Panc1 (cell line): Measurements from ENCODE around the gene KHDRBS2. TPM values are rescaled to one million over a fixed set of nuclear protein-coding genes. Genes with fewer than 3 reads are reported as not detected.

Experiments
- ATAC-seq: fragments of 200-7000 bp; cut with Tn5 transposase; 2 replicates; pipeline ENCODE4 v1.9.1; 2020; ENCODE audit warnings: mild to moderate bottlenecking, moderate library complexity
- BruUV-seq: library from RNA; stranded (reverse); fragments of 400-500 nt; replicated peaks from 2 replicates; lab custom pipeline; 2021; lab: Mats Ljungman, UMichigan
- CTCF ChIA-PET: fragments of 300-600 bp; sonication (Branson Sonifier 250); formaldehyde crosslinking; loops from one replicate; lab custom pipeline; 2022; ENCODE audit warnings: antibody characterized with exemption; lab: Charles Lee
- POLR2A ChIA-PET: fragments of 300-600 bp; sonication (Branson Sonifier 250); formaldehyde crosslinking; loops from one replicate; lab custom pipeline; 2022; ENCODE audit warnings: antibody characterized with exemption; lab: Charles Lee
- DNase-seq: peaks from one replicate; pipeline ENCODE4 v3.0.0-alpha.2; 2010; ENCODE audit warnings: low read depth, low spot score
- H3K27ac ChIP-seq: 2 replicates; pipeline ENCODE4 v1.5.1; 2011; ENCODE audit warnings: mild to moderate bottlenecking, low read length, inconsistent platforms
- H3K27me3 ChIP-seq: fragments of 200-500 bp; sonication (Bioruptor generic); 2 replicates; pipeline ENCODE4 v1.6.0; 2014; ENCODE audit warnings: low read length, inconsistent platforms; ENCODE audit not compliant: control insufficient read depth, insufficient read depth
- H3K36me3 ChIP-seq: fragments of 200-500 bp; sonication (Bioruptor generic); 2 replicates; pipeline ENCODE4 v1.5.1; 2014; ENCODE audit warnings: inconsistent platforms, mild to moderate bottlenecking, low read length, moderate library complexity; ENCODE audit not compliant: control insufficient read depth, insufficient read depth
- H3K4me1 ChIP-seq: 2 replicates; pipeline ENCODE4 v1.5.1; 2011; ENCODE audit warnings: inconsistent platforms, mild to moderate bottlenecking, low read length, moderate library complexity; ENCODE audit not compliant: control insufficient read depth, insufficient read depth
- H3K4me3 ChIP-seq, 2 experiments: 2 replicates each; pipeline ENCODE4 v1.5.1; 2011 to 2012; ENCODE audit warnings: low read depth in 2 of 2, low read length in 2 of 2, mild to moderate bottlenecking in 2 of 2, inconsistent platforms in 1 of 2, moderate library complexity in 1 of 2
- H3K9me3 ChIP-seq: fragments of 200-500 bp; sonication (Bioruptor generic); 2 replicates; pipeline ENCODE4 v1.5.1; 2014; ENCODE audit warnings: low read depth, mild to moderate bottlenecking, inconsistent platforms, low read length, moderate library complexity; ENCODE audit not compliant: control insufficient read depth, insufficient read depth
- POLR2AphosphoS5 ChIP-seq: IDR thresholded peaks from 2 replicates; pipeline ENCODE4 v1.6.1; 2012; ENCODE audit warnings: mild to moderate bottlenecking, low read depth, low read length, moderate library complexity
- SIN3A ChIP-seq: IDR thresholded peaks from 2 replicates; pipeline ENCODE4 v1.6.1; 2012; ENCODE audit warnings: low read depth, mild to moderate bottlenecking, low read length, moderate library complexity, borderline replicate concordance; ENCODE audit not compliant: insufficient read depth
- TCF7L2 ChIP-seq: IDR thresholded peaks from 2 replicates; pipeline ENCODE4 v1.6.1; 2011; ENCODE audit warnings: mild to moderate bottlenecking, low read depth, low read length, inconsistent platforms
- in situ Hi-C: cut with HindIII; loops from 2 replicates; pipeline ENCODE4 v1.10.0; 2016; ENCODE audit warnings: low sequenced_read_pairs, low pct_unique_long_range_greater_than_20kb
- intact Hi-C: fragments of 100-400 bp; cut with micrococcal nuclease; formaldehyde crosslinking; loops from one replicate; pipeline ENCODE4 v1.10.0; 2022; ENCODE audit not compliant: unreplicated experiment
- total RNA-seq: library from RNA; stranded (reverse); gene quantifications from one replicate; pipeline ENCODE4 v1.2.1, GENCODE V29; 2021; ENCODE audit not compliant: unreplicated experiment
- TF ChIP-seq, protein P1 (sequence below), 2 experiments: IDR thresholded peaks; 2 replicates each; pipeline ENCODE4 v1.6.1; 2011 to 2012; ENCODE audit warnings: low read depth in 2 of 2, control low read depth in 1 of 2, low read length in 1 of 2, mild to moderate bottlenecking in 1 of 2, moderate library complexity in 1 of 2; ENCODE audit not compliant: insufficient read depth in 1 of 2
- TF ChIP-seq, protein P2 (sequence below): fragments of 450-650 bp; IDR thresholded peaks from 2 replicates; pipeline ENCODE4 v1.5.1; 2017; ENCODE audit warnings: mild to moderate bottlenecking

The KHDRBS2 gene
- total RNA-seq, 1 experiment from 2014 or later = not detected

DNA sequence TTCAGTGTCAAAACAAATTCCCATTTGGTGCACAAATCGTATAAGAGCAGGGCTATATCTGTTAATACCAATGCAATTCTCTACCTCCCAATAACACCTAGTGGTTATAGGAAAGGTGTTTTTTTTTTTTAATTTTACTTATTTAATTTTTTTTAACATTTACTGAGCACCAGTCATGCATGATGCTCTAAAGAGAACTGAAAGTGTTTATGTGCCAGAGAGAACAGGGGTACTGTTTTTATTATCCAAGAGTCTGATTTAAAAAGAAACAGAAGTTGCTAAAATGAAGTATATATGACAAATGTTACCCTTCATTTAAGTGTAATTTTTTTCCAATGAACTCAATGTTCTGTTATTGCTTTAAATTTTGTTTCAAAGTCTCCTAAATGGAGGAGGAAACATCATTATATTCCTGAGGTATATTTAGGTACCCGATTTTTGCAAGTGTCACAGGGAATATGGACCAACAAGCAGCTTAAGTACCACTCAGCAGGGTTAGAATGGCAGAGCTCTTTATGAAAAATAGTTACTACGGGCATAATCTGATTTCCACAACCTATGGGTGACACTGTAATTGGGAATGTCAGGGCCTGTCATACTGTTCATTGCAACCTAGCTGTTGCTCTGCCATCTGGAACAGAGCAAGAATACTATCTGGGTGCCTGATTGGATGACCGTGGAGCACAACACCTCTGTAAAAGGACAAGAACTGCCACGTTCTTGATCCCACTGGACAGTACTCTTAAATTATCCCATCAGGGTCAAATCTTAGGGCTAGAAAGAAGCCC is 195.4 kb downstream of the KHDRBS2 start:
- TF ChIP-seq, protein P1, sequence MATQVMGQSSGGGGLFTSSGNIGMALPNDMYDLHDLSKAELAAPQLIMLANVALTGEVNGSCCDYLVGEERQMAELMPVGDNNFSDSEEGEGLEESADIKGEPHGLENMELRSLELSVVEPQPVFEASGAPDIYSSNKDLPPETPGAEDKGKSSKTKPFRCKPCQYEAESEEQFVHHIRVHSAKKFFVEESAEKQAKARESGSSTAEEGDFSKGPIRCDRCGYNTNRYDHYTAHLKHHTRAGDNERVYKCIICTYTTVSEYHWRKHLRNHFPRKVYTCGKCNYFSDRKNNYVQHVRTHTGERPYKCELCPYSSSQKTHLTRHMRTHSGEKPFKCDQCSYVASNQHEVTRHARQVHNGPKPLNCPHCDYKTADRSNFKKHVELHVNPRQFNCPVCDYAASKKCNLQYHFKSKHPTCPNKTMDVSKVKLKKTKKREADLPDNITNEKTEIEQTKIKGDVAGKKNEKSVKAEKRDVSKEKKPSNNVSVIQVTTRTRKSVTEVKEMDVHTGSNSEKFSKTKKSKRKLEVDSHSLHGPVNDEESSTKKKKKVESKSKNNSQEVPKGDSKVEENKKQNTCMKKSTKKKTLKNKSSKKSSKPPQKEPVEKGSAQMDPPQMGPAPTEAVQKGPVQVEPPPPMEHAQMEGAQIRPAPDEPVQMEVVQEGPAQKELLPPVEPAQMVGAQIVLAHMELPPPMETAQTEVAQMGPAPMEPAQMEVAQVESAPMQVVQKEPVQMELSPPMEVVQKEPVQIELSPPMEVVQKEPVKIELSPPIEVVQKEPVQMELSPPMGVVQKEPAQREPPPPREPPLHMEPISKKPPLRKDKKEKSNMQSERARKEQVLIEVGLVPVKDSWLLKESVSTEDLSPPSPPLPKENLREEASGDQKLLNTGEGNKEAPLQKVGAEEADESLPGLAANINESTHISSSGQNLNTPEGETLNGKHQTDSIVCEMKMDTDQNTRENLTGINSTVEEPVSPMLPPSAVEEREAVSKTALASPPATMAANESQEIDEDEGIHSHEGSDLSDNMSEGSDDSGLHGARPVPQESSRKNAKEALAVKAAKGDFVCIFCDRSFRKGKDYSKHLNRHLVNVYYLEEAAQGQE (IDR thresholded peaks at IDR 0.05; ENCODE audit: insufficient read depth in 1 of 2, low read depth in 2 of 2, low read length in 1 of 2) = no peak
- TF ChIP-seq, protein P2, sequence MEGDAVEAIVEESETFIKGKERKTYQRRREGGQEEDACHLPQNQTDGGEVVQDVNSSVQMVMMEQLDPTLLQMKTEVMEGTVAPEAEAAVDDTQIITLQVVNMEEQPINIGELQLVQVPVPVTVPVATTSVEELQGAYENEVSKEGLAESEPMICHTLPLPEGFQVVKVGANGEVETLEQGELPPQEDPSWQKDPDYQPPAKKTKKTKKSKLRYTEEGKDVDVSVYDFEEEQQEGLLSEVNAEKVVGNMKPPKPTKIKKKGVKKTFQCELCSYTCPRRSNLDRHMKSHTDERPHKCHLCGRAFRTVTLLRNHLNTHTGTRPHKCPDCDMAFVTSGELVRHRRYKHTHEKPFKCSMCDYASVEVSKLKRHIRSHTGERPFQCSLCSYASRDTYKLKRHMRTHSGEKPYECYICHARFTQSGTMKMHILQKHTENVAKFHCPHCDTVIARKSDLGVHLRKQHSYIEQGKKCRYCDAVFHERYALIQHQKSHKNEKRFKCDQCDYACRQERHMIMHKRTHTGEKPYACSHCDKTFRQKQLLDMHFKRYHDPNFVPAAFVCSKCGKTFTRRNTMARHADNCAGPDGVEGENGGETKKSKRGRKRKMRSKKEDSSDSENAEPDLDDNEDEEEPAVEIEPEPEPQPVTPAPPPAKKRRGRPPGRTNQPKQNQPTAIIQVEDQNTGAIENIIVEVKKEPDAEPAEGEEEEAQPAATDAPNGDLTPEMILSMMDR = no peak
- TF ChIP-seq SIN3A = no peak
- TF ChIP-seq TCF7L2 = no peak
- TF ChIP-seq POLR2AphosphoS5 = no peak
- H3K27ac ChIP-seq = no peak overlapping the region
- no TSS peak for BruUV-seq
- H3K4me3 ChIP-seq = no peak overlapping the region
- H3K4me1 ChIP-seq = no peaks in the 10 kb centered on the region
- in situ Hi-C loops = no loop called here
- no peak for ATAC-seq
- no peaks in the 10 kb centered on the region; the same call in 1 of the 2 replicates for H3K9me3 ChIP-seq
- H3K27me3 ChIP-seq = no peaks in the 10 kb centered on the region
- intact Hi-C loops = no loop called here
- no peak for DNase-seq
- ChIA-PET CTCF (no interaction called here), POLR2A (no interaction called here)
- H3K36me3 ChIP-seq = no peaks in the 10 kb centered on the region

GRCh38 chr6:62089781-62090180 is 196.2 kb downstream of the KHDRBS2 start:
- ChIA-PET CTCF (no interaction called here), POLR2A (no interaction called here)
- H3K27ac ChIP-seq = no peak overlapping the region
- BruUV-seq = no TSS peak
- TF ChIP-seq SIN3A (no peak), POLR2AphosphoS5 (no peak), TCF7L2 (no peak)
- TF ChIP-seq, protein P2 = no peak
- TF ChIP-seq, protein P1 (IDR thresholded peaks at IDR 0.05; ENCODE audit: insufficient read depth in 1 of 2, low read depth in 2 of 2, low read length in 1 of 2) = no peak
- ATAC-seq (no peak), DNase-seq (no peak)
- no peak overlapping the region for H3K4me3 ChIP-seq
- no peaks in the 10 kb centered on the region for H3K4me1 ChIP-seq
- intact Hi-C loops = no loop called here
- no peaks in the 10 kb centered on the region; the same call in 1 of the 2 replicates for H3K9me3 ChIP-seq
- in situ Hi-C loops = no loop called here
- H3K27me3 ChIP-seq = no peaks in the 10 kb centered on the region
- H3K36me3 ChIP-seq = no peaks in the 10 kb centered on the region
